SK-N-MC (cell line): ENCODE results near the gene ADAMTS17.
"Not testable (repeated sequence)": the region's sequence is repeated elsewhere in the genome, so short reads cannot be mapped to it uniquely, and the experiment has no call there.

Source experiments
- DNase-seq: peaks from one replicate; pipeline ENCODE4 v3.0.0-alpha.2; 2011; ENCODE audit warnings: low read depth, low spot score
- H3K27ac ChIP-seq: fragments of 200-600 bp; sonication (generic); 2 replicates; pipeline ENCODE4 v1.5.1; 2016; ENCODE audit warnings: mixed run types
- H3K36me3 ChIP-seq: fragments of 200-600 bp; sonication (generic); 2 replicates; pipeline ENCODE4 v1.6.1; 2017; ENCODE audit warnings: antibody characterized with exemption, low read length, mixed read lengths; ENCODE audit not compliant: insufficient read depth
- H3K4me3 ChIP-seq: fragments of 200-600 bp; sonication (generic); 2 replicates; pipeline ENCODE4 v1.5.1; 2016
- H3K9ac ChIP-seq: fragments of 200-600 bp; sonication (generic); 2 replicates; pipeline ENCODE4 v1.8.0; 2017; ENCODE audit warnings: mixed run types, mixed read lengths; ENCODE audit not compliant: insufficient read length
- H3K9me3 ChIP-seq: fragments of 200-600 bp; sonication (generic); 2 replicates; pipeline ENCODE4 v1.6.1; 2017; ENCODE audit warnings: low read depth, mild to moderate bottlenecking, antibody characterized with exemption, low read length, moderate library complexity, mixed read lengths
- EZH2 ChIP-seq: fragments of 200-600 bp; sonication (generic); IDR thresholded peaks from one replicate; pipeline ENCODE4 v1.6.1; 2017; ENCODE audit warnings: antibody characterized with exemption
- FOXP2 ChIP-seq: optimal IDR thresholded peaks from 2 replicates; pipeline ENCODE3; 2011; ENCODE audit warnings: mild to moderate bottlenecking, moderate library complexity; ENCODE audit not compliant: insufficient read depth; ENCODE audit errors: extremely low read length, control extremely low read depth
- POLR2AphosphoS5 ChIP-seq: IDR thresholded peaks from 2 replicates; pipeline ENCODE4 v1.6.1; 2012; ENCODE audit warnings: mild to moderate bottlenecking, low read depth, low read length, borderline replicate concordance

The ADAMTS17 gene

DNA sequence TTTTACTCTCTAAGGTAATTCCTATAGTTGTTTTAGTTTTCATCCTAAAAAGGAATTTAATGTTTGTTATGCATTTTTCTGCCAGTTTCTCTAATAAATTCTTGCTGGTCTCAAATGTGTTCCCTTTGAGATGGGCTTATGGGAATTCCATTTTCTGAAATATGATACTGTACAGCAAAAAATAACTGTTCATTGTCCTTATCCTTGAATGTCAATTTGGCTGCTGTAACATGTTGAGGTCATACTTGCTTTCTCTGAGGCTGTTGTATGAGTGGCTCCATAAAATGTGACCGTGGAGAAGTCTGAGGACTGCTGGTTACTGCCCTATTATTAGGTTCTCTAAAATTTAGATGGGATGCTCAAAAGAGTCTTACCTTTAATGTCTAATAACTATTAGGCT lies 266.5 kb downstream of the ADAMTS17 start:
- no peak overlapping the region for H3K9ac ChIP-seq
- TF ChIP-seq EZH2 (no peak), FOXP2 (no peak), POLR2AphosphoS5 (no peak)
- no peaks in the 10 kb centered on the region for H3K9me3 ChIP-seq
- DNase-seq = no peak
- H3K27ac ChIP-seq = no peak overlapping the region
- H3K36me3 ChIP-seq = no peaks in the 10 kb centered on the region
- no peak overlapping the region for H3K4me3 ChIP-seq

DNA sequence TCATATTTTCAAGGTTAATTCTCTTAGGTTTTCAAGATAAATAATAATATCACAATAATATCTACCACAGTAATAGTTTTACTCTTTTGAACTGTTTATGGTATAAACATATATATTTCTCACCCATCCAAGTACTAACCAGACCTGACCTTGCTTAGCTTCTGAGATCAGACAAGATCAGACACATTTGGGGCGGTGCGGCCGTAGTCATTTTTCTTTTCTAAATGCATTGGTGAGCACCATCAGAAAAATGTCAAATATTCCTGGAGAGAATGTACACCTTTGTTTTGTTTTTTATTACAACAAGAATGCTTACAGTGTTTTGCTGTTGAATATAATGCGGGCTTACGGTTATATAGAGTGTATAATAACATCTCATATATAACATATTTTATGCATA lies 267.8 kb downstream of the ADAMTS17 start:
- TF ChIP-seq EZH2 = no peak
- no peak for TF ChIP-seq FOXP2
- TF ChIP-seq POLR2AphosphoS5 = no peak
- no peak overlapping the region for H3K9ac ChIP-seq
- DNase-seq = no peak
- H3K36me3 ChIP-seq = no peaks in the 10 kb centered on the region
- no peak overlapping the region for H3K27ac ChIP-seq
- H3K4me3 ChIP-seq = no peak overlapping the region
- H3K9me3 ChIP-seq = no peaks in the 10 kb centered on the region

DNA sequence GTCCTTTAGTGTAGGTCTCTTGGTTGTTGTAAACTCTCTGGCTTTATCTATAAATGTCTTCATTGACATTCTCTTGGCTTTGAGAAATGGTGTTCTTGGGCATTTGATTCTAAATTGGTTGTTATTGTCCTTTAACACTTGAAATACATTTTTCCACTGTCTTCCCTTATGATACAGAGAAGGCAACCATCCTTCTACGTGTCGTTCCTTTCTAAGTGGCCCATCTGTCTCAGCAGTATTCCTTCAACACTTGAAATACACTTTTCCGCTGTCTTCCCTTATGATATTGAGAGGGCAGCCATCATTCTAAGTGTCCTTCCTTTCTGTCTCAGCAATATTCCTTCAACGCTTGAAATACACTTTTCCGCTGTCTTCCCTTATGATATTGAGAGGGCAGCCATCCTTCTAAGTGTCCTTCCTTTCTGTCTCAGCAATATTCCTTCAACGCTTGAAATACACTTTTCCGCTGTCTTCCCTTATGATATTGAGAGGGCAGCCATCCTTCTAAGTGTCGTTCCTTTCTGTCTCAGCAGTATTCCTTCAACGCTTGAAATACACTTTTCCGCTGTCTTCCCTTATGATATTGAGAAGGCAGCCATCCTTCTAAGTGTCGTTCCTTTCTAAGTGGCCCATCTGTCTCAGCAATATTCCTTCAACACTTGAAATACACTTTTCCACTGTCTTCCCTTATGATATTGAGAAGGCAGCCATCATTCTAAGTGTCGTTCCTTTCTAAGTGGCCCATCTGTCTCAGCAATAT lies 275.1 kb downstream of the ADAMTS17 start:
- H3K4me3 ChIP-seq, DNase-seq, H3K9ac ChIP-seq, H3K36me3 ChIP-seq, H3K27ac ChIP-seq, H3K9me3 ChIP-seq: not testable (repeated sequence)

DNA sequence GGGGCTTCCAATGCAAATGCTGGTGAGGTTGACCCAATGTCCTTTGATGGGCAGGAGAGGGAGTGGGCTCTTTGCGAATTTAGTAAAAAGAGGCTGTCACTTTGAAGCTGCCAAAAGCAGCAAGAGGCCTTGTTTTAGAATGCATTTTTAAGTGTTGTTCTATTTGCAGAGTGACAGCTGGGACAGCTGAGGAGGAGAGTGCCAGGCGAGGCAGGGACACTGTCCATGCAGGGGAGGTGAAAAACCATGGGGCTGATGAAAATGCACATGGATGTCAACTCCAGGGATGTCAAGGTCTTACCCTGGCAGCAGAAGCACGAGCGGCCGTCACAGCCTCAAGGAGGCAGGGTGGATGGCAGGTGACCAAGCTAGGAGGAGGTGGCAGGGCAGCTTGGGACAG lies 279.8 kb downstream of the ADAMTS17 start:
- no peak for TF ChIP-seq EZH2
- TF ChIP-seq POLR2AphosphoS5 = no peak
- TF ChIP-seq FOXP2 = no peak
- no peak overlapping the region for H3K9ac ChIP-seq
- no peak overlapping the region for H3K4me3 ChIP-seq
- H3K9me3 ChIP-seq = no peaks in the 10 kb centered on the region
- no peak overlapping the region for H3K27ac ChIP-seq
- H3K36me3 ChIP-seq = no peaks in the 10 kb centered on the region
- no peak for DNase-seq

DNA sequence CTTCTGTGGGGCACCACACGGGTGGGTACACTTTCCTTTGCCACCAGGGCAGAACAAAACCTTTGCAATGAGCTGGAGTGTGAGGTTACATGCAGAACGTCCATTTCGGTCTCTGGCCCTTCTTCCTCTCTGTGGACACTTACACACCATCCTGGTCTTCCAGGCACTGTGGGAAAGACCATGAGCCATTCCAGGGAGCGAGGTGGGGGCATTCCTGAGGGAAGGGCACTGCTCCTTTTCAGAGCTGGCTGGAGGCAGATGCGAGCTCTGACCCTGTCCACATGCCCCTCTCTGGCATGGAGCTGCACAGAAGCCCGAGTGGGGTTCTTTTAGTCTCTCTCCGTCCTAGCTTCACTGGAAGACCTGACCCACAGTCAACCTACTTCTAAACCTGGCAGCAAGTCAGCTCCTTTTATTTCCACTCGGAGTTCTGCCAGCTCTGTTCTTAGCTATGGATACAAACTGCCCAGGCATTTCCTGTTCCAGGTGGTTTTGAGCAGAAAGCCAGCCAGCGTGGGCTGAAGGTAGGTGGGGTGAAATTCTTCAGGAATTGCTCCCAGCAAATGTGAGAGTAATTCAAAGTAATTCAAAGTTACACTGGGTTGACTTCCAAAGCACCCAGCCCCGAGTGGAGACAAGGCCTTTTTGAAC lies 281.4 kb downstream of the ADAMTS17 start:
- Histone ChIP-seq H3K9me3 (no peaks in the 10 kb centered on the region), H3K9ac (no peak overlapping the region), H3K4me3 (no peak overlapping the region), H3K36me3 (no peaks in the 10 kb centered on the region), H3K27ac (no peak overlapping the region)
- TF ChIP-seq FOXP2 = no peak
- no peak for TF ChIP-seq POLR2AphosphoS5
- TF ChIP-seq EZH2 = no peak
- DNase-seq = no peak

DNA sequence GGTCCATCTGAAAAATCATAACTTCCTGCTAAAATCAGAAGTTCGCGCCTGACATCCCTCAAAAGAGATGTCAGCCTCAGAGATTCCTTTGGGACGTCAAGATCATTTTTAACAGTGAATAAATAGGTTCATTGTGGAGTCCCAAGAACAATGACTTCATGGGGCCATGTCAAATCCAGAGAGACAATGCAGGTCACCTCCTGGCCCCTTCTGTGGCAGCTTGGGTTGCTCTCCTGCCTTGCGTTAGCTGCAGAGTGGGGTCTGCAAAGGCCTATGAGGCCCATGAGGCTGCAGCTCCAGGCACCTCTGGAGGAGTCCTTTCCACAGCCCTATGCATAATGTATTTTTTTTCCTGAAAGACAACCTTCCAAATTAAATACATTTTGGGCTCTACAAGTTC lies 282.3 kb downstream of the ADAMTS17 start:
- no peak overlapping the region for H3K27ac ChIP-seq
- no peak for DNase-seq
- no peaks in the 10 kb centered on the region for H3K9me3 ChIP-seq
- no peak overlapping the region for H3K4me3 ChIP-seq
- H3K9ac ChIP-seq = no peak overlapping the region
- TF ChIP-seq FOXP2 (no peak), POLR2AphosphoS5 (no peak), EZH2 (no peak)
- no peaks in the 10 kb centered on the region for H3K36me3 ChIP-seq

DNA sequence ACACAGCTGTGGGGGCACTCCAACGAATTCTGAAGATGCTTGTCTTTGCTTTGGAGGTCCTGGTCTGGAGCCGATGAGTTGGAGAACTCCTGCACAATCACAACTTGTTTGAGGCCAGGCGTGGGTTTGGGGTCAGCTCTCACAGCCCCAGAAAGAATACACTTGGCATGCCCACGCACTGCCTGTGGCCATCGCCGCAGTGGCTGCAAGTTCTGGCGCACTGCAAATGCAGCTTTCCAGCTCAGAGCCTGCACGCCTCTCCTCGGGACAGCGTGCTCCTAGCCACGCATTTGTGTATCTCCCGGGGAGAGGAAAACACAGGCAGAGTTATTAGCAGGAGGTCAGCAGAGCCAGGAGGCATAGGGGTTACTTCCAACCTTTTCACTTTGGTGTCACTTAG lies 282.7 kb downstream of the ADAMTS17 start:
- Histone ChIP-seq H3K9ac (no peak overlapping the region), H3K27ac (no peak overlapping the region), H3K36me3 (no peaks in the 10 kb centered on the region), H3K4me3 (no peak overlapping the region), H3K9me3 (no peaks in the 10 kb centered on the region)
- no peak for TF ChIP-seq EZH2
- TF ChIP-seq FOXP2 = no peak
- no peak for TF ChIP-seq POLR2AphosphoS5
- DNase-seq = no peak

DNA sequence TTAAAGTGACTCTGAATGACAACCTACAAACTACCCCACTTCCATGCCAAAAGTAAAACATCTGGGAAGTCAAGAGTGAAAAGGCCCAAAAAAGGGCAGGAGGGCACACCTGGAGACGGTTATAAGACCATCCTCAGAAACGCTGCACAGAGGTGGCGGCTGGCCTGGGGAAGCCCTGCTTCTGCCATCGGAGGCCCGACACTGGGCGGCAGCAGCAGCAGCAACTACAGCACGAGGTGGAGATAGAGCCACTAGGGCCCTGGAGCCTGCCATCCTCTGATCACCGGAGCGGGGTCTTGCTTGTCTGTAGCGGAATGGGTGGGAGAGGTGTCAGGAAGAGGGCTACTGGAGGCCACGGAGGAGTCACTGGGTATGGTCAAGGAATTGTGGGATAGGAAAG lies 283.3 kb downstream of the ADAMTS17 start:
- no peak for DNase-seq
- no peaks in the 10 kb centered on the region for H3K9me3 ChIP-seq
- H3K36me3 ChIP-seq = no peaks in the 10 kb centered on the region
- no peak overlapping the region for H3K4me3 ChIP-seq
- TF ChIP-seq POLR2AphosphoS5 (no peak), EZH2 (no peak), FOXP2 (no peak)
- H3K27ac ChIP-seq = no peak overlapping the region
- no peak overlapping the region for H3K9ac ChIP-seq

DNA sequence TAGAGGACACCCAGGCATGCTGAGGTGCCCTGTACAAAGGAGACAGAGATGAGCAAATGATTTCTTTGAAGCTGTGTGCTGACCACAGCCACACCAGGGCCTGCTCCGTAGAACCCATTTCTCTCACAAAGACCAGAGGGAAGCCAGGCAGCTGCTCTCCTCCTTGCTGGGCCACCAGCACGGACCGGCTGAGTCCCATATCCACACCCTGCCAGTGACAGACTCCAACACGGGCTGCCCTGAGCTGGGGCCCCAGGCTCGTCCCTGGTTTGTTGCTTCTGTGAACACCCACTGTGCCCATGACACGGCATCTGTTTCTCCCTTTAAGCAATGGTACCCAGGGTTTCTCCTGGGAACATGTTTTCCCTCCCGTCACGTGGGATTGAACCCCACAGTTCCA lies 284.5 kb downstream of the ADAMTS17 start:
- H3K4me3 ChIP-seq = no peak overlapping the region

More for the DNA sequence above, 284.5 kb downstream of the ADAMTS17 start:
- H3K9ac ChIP-seq = no peak overlapping the region
- TF ChIP-seq FOXP2 (no peak), POLR2AphosphoS5 (no peak), EZH2 (no peak)
- H3K9me3 ChIP-seq = no peaks in the 10 kb centered on the region
- H3K27ac ChIP-seq = no peak overlapping the region
- DNase-seq = no peak
- no peaks in the 10 kb centered on the region for H3K36me3 ChIP-seq
